Measurements from ENCODE around the gene NECAB3. TPM values are rescaled to one million over a fixed set of nuclear protein-coding genes. Genes with fewer than 3 reads are reported as not detected.

NECAB3 gene
- total RNA-seq, 1 donor from 2014 or later, result 27.0 TPM

GRCh38 chr20:33663161-33664084, 10.8 kb downstream of the NECAB3 start:
- DNase-seq (ENCODE audit: low spot score), result peak; percentile 84
- Mint-ChIP-seq H3K4me1 (ENCODE audit: low read depth) (peaks cover 24% of the 10 kb centered on the region), H3K9me3 (no peaks in the 10 kb centered on the region), H3K36me3 (ENCODE audit: low read depth) (peaks cover 5% of the 10 kb centered on the region), H3K4me3 (ENCODE audit: low read depth) (peak overlapping the region; percentile 85), H3K27ac (peak overlapping the region; percentile 85), H3K27me3 (ENCODE audit: low read depth) (no peaks in the 10 kb centered on the region)
- intact Hi-C loops (cut with micrococcal nuclease), result loop anchor here (10.0 kb wide), 2 partner anchors 109 to 451 kb away; partner anchors contain the start of gene EIF2S2

- intact Hi-C loops (cut with micrococcal nuclease), result loop anchor here (10.0 kb wide), 2 partner anchors 107 to 453 kb away; partner anchors contain the start of gene EIF2S2
- peak within 1 kb of the TSS; percentile 85 for H3K4me3 Mint-ChIP-seq (ENCODE audit: low read depth)
- H3K4me1 Mint-ChIP-seq (ENCODE audit: low read depth), result peaks cover 24% of the 10 kb centered on the region
- peak within 1 kb of the TSS; percentile 85 for H3K27ac Mint-ChIP-seq
- no peaks in the 10 kb centered on the region for H3K9me3 Mint-ChIP-seq
- no peak for DNase-seq (ENCODE audit: low spot score)
- H3K27me3 Mint-ChIP-seq (ENCODE audit: low read depth), result no peaks in the 10 kb centered on the region
- peaks cover 5% of the 10 kb centered on the region for H3K36me3 Mint-ChIP-seq (ENCODE audit: low read depth)
Observed at GRCh38 chr20:33662172-33662571, 12.1 kb downstream of the NECAB3 start, which contains the start of gene C20orf144. Gene C20orf144, plus strand, starts transcription at chr20:33662327. Its CDS starts 19 bp downstream, at chr20:33662346.

- Mint-ChIP-seq H3K27ac (no peak overlapping the region), H3K36me3 (ENCODE audit: low read depth) (no peaks in the 10 kb centered on the region), H3K4me3 (ENCODE audit: low read depth) (no peak overlapping the region), H3K27me3 (ENCODE audit: low read depth) (no peaks in the 10 kb centered on the region), H3K4me1 (ENCODE audit: low read depth) (peaks cover 19% of the 10 kb centered on the region), H3K9me3 (no peaks in the 10 kb centered on the region)
- no peak for DNase-seq (ENCODE audit: low spot score)
- intact Hi-C loops (cut with micrococcal nuclease), result loop anchor here (10.0 kb wide), 2 partner anchors 106 to 454 kb away; partner anchors contain the start of gene EIF2S2
Observed at GRCh38 chr20:33660685-33661058, 13.6 kb downstream of the NECAB3 start.

- DNase-seq (ENCODE audit: low spot score), result no peak
- intact Hi-C loops (cut with micrococcal nuclease), result loop anchor here (10.0 kb wide), 2 partner anchors 105 to 455 kb away; partner anchors contain the start of gene EIF2S2
- no peaks in the 10 kb centered on the region for H3K27me3 Mint-ChIP-seq (ENCODE audit: low read depth)
Observed at GRCh38 chr20:33660035-33660684, 14.1 kb downstream of the NECAB3 start.

GRCh38 chr20:33659341-33660034, 14.7 kb downstream of the NECAB3 start:
- intact Hi-C loops (cut with micrococcal nuclease), result loop anchor here (10.0 kb wide), 2 partner anchors 105 to 455 kb away; partner anchors contain the start of gene EIF2S2
- Mint-ChIP-seq H3K36me3 (ENCODE audit: low read depth) (no peaks in the 10 kb centered on the region), H3K4me1 (ENCODE audit: low read depth) (peaks cover 8% of the 10 kb centered on the region), H3K27me3 (ENCODE audit: low read depth) (no peaks in the 10 kb centered on the region), H3K4me3 (ENCODE audit: low read depth) (no peak overlapping the region), H3K9me3 (no peaks in the 10 kb centered on the region), H3K27ac (no peak overlapping the region)
- no peak for DNase-seq (ENCODE audit: low spot score)

More at GRCh38 chr20:33660035-33660684, 14.1 kb downstream of the NECAB3 start:
- Mint-ChIP-seq H3K9me3 (no peaks in the 10 kb centered on the region), H3K4me3 (ENCODE audit: low read depth) (no peak overlapping the region), H3K36me3 (ENCODE audit: low read depth) (no peaks in the 10 kb centered on the region), H3K4me1 (ENCODE audit: low read depth) (peaks cover 15% of the 10 kb centered on the region), H3K27ac (no peak overlapping the region)

GRCh38 chr20:33658929-33659328, 15.3 kb downstream of the NECAB3 start:
- no peak for DNase-seq (ENCODE audit: low spot score)
- H3K4me1 Mint-ChIP-seq (ENCODE audit: low read depth), result peaks cover 5% of the 10 kb centered on the region
- no peak overlapping the region for H3K27ac Mint-ChIP-seq
- intact Hi-C loops (cut with micrococcal nuclease), result no loop called here
- no peaks in the 10 kb centered on the region for H3K27me3 Mint-ChIP-seq (ENCODE audit: low read depth)
- H3K4me3 Mint-ChIP-seq (ENCODE audit: low read depth), result no peak overlapping the region
- no peaks in the 10 kb centered on the region for H3K9me3 Mint-ChIP-seq
- no peaks in the 10 kb centered on the region for H3K36me3 Mint-ChIP-seq (ENCODE audit: low read depth)

GRCh38 chr20:33658510-33658909, 15.7 kb downstream of the NECAB3 start:
- no peak overlapping the region for H3K27ac Mint-ChIP-seq
- no peaks in the 10 kb centered on the region for H3K27me3 Mint-ChIP-seq (ENCODE audit: low read depth)
- H3K4me1 Mint-ChIP-seq (ENCODE audit: low read depth), result peaks cover 5% of the 10 kb centered on the region
- H3K9me3 Mint-ChIP-seq, result no peaks in the 10 kb centered on the region
- DNase-seq (ENCODE audit: low spot score), result no peak
- no peaks in the 10 kb centered on the region for H3K36me3 Mint-ChIP-seq (ENCODE audit: low read depth)
- intact Hi-C loops (cut with micrococcal nuclease), result no loop called here
- no peak overlapping the region for H3K4me3 Mint-ChIP-seq (ENCODE audit: low read depth)

- Mint-ChIP-seq H3K27me3 (ENCODE audit: low read depth) (no peaks in the 10 kb centered on the region), H3K9me3 (no peaks in the 10 kb centered on the region), H3K4me3 (ENCODE audit: low read depth) (no peak overlapping the region), H3K36me3 (ENCODE audit: low read depth) (no peaks in the 10 kb centered on the region), H3K4me1 (ENCODE audit: low read depth) (peaks cover 8% of the 10 kb centered on the region), H3K27ac (no peak overlapping the region)
- no peak for DNase-seq (ENCODE audit: low spot score)
- intact Hi-C loops (cut with micrococcal nuclease), result no loop called here
Observed at GRCh38 chr20:33657704-33658095, 16.5 kb downstream of the NECAB3 start.

GRCh38 chr20:33656783-33657703, 17.2 kb downstream of the NECAB3 start:
- H3K4me3 Mint-ChIP-seq (ENCODE audit: low read depth), result no peak overlapping the region
- intact Hi-C loops (cut with micrococcal nuclease), result no loop called here
- H3K27me3 Mint-ChIP-seq (ENCODE audit: low read depth), result no peaks in the 10 kb centered on the region
- H3K4me1 Mint-ChIP-seq (ENCODE audit: low read depth), result peaks cover 11% of the 10 kb centered on the region
- H3K36me3 Mint-ChIP-seq (ENCODE audit: low read depth), result no peaks in the 10 kb centered on the region
- H3K9me3 Mint-ChIP-seq, result no peaks in the 10 kb centered on the region
- DNase-seq (ENCODE audit: low spot score), result no peak
- no peak overlapping the region for H3K27ac Mint-ChIP-seq

GRCh38 chr20:33656010-33656782, 18.0 kb downstream of the NECAB3 start:
- H3K9me3 Mint-ChIP-seq, result no peaks in the 10 kb centered on the region
- DNase-seq (ENCODE audit: low spot score), result no peak
- peaks cover 19% of the 10 kb centered on the region for H3K4me1 Mint-ChIP-seq (ENCODE audit: low read depth)
- H3K27me3 Mint-ChIP-seq (ENCODE audit: low read depth), result no peaks in the 10 kb centered on the region
- no peak overlapping the region for H3K4me3 Mint-ChIP-seq (ENCODE audit: low read depth)
- intact Hi-C loops (cut with micrococcal nuclease), result no loop called here
- no peak overlapping the region for H3K27ac Mint-ChIP-seq
- H3K36me3 Mint-ChIP-seq (ENCODE audit: low read depth), result no peaks in the 10 kb centered on the region

GRCh38 chr20:33655164-33655563, 19.1 kb downstream of the NECAB3 start:
- H3K36me3 Mint-ChIP-seq (ENCODE audit: low read depth), result no peaks in the 10 kb centered on the region
- H3K27ac Mint-ChIP-seq, result no peak overlapping the region
- no peaks in the 10 kb centered on the region for H3K27me3 Mint-ChIP-seq (ENCODE audit: low read depth)
- H3K9me3 Mint-ChIP-seq, result no peaks in the 10 kb centered on the region
- intact Hi-C loops (cut with micrococcal nuclease), result no loop called here
- peaks cover 19% of the 10 kb centered on the region for H3K4me1 Mint-ChIP-seq (ENCODE audit: low read depth)
- no peak for DNase-seq (ENCODE audit: low spot score)
- H3K4me3 Mint-ChIP-seq (ENCODE audit: low read depth), result no peak overlapping the region

Measured in activated T-helper 2 cell treated with anti-CD3 and anti-CD28 coated beads, Interferon-gamma antibody, Interleukin-2, Interleukin-4, amounts not matched to agents 10 μg/mL and 5 μg/mL and 100 μg/mL, durations not matched to agents 14 hours and 24 hours and 36 hours (primary cell).